PFSK-1 (cell line): Measurements from ENCODE around the gene ZNF417.

Source experiments
- FOXP2 ChIP-seq: optimal IDR thresholded peaks from 2 replicates; pipeline ENCODE3; 2011; ENCODE audit warnings: borderline replicate concordance, control low read depth, inconsistent platforms; ENCODE audit not compliant: insufficient read depth; ENCODE audit errors: extremely low read length, extremely low read depth
- POLR2AphosphoS5 ChIP-seq: IDR thresholded peaks from 2 replicates; pipeline ENCODE4 v1.6.1; 2012; ENCODE audit warnings: low read depth, mild to moderate bottlenecking, control low read depth, low read length, moderate library complexity
- SIN3A ChIP-seq: IDR thresholded peaks from 2 replicates; pipeline ENCODE4 v1.6.1; 2012; ENCODE audit warnings: mild to moderate bottlenecking, low read length, moderate library complexity, borderline replicate concordance; ENCODE audit not compliant: insufficient read depth
- TAF1 ChIP-seq: IDR thresholded peaks from 2 replicates; pipeline ENCODE4 v1.6.1; 2012; ENCODE audit warnings: low read length, control low read depth, borderline replicate concordance; ENCODE audit not compliant: insufficient read depth
- TF ChIP-seq, protein P1 (sequence below), 2 experiments: IDR thresholded peaks; 2 replicates each; pipeline versions ENCODE4 v1.6.1 to v1.8.0; 2011 to 2012; ENCODE audit warnings: low read depth in 2 of 2, low read length in 2 of 2, control low read depth in 1 of 2, inconsistent platforms in 1 of 2, mild to moderate bottlenecking in 1 of 2, moderate library complexity in 1 of 2; ENCODE audit not compliant: insufficient read depth in 1 of 2

Gene ZNF417

DNA sequence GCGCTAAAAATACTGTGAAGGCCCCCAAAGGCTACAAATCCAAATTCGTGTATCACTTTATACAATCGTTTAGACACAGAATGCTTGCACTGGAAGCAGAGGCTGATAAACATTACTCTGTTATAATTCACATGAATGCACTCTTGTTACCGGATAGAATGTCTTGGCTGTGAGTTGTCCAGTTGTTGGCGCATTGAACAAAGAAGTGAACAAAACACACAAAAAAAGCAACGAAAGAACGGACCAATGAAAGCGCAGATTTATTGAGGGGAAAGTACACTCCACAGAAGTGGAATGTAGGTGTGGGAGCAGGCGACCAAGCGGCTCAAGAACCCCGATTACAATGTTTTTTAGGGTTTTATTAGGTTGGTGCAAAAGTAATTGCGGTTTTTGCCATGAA is 19.3 kb upstream of the ZNF417 start:
- TF ChIP-seq POLR2AphosphoS5 (no peak), TAF1 (no peak)
- TF ChIP-seq, protein P1, sequence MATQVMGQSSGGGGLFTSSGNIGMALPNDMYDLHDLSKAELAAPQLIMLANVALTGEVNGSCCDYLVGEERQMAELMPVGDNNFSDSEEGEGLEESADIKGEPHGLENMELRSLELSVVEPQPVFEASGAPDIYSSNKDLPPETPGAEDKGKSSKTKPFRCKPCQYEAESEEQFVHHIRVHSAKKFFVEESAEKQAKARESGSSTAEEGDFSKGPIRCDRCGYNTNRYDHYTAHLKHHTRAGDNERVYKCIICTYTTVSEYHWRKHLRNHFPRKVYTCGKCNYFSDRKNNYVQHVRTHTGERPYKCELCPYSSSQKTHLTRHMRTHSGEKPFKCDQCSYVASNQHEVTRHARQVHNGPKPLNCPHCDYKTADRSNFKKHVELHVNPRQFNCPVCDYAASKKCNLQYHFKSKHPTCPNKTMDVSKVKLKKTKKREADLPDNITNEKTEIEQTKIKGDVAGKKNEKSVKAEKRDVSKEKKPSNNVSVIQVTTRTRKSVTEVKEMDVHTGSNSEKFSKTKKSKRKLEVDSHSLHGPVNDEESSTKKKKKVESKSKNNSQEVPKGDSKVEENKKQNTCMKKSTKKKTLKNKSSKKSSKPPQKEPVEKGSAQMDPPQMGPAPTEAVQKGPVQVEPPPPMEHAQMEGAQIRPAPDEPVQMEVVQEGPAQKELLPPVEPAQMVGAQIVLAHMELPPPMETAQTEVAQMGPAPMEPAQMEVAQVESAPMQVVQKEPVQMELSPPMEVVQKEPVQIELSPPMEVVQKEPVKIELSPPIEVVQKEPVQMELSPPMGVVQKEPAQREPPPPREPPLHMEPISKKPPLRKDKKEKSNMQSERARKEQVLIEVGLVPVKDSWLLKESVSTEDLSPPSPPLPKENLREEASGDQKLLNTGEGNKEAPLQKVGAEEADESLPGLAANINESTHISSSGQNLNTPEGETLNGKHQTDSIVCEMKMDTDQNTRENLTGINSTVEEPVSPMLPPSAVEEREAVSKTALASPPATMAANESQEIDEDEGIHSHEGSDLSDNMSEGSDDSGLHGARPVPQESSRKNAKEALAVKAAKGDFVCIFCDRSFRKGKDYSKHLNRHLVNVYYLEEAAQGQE (IDR thresholded peaks at IDR 0.05; ENCODE audit: insufficient read depth in 1 of 2, low read depth in 2 of 2, low read length in 2 of 2), result no peak

DNA sequence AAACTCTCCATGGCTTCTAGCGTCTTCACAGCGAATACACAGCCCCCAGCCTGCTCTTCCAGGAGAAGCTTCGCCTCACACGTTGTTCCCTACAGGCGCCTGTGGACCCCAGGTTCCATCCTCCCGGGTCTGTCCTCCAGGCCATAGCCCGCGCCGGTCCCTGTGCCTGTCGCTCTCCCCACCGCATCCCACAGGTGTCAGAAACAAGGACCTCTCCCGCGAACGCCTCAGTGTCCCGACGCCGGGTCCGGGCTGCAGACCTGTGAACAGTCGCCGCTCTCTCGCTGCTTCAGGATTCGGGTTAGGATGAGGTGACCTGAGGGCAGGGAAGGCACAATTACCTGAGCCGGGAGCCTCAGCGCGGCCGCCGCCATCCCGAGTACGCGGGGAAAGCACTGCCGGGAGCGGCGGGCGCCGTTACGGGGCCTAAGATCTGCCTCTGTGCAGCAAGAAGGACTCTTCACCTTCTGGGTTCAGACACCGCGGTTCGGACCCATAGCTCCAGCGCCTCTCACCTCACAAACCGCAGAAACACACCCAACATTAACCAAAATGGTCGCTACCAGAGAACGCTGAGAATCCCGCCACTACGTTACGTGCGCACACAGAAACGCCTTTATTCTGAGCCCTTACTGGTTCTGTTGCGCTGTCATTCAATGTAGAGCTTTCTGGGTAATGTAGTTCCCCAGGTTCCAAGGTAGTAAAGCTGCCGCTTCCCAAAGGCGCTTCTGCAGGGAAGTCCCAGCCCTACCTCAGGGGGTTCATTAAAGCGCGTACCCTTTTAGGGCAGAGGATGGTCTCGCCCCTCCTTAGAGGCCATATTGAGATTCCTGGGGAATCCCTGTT is 18.7 kb upstream of the ZNF417 start, which contains the start of gene ZNF418:
Gene ZNF418 (minus strand): TSS at position 583 of the 846 bp plus-strand sequence. CDS start 1,580 bp downstream, outside the sequence.
- TF ChIP-seq, protein P1 (IDR thresholded peaks at IDR 0.05; ENCODE audit: insufficient read depth in 1 of 2, low read depth in 2 of 2, low read length in 2 of 2), result no peak
- TF ChIP-seq SIN3A (peak; percentile 31; the same call in 1 of the 2 replicates), FOXP2 (no peak), POLR2AphosphoS5 (peak; percentile 81), TAF1 (0 out of 2 replicates have a peak, but pooled peaks have one; percentile 28)

DNA sequence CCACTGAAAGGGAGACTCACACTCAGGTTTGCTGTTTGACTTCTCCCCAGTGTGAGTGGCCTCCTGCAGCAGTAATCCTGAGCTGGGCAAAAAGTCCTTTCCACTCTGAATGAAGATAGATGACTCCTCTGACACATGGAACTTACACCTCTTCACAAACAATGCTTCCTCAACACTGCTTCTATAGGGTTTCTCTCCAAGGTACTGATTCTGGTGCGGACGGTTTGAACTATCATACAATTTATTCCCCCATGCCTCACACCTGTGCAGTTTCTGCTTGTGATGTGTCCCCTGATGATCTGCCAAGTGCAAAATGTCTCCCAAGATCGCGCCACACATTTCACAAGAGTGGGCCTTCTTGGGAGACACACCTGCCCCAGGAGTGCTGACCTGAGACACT is 11.2 kb upstream of the ZNF417 start:
- no peak for TF ChIP-seq POLR2AphosphoS5
- no peak for TF ChIP-seq FOXP2
- TF ChIP-seq SIN3A, result no peak
- TF ChIP-seq, protein P1 (IDR thresholded peaks at IDR 0.05; ENCODE audit: insufficient read depth in 1 of 2, low read depth in 2 of 2, low read length in 2 of 2), result 0 out of 4 replicates have a peak, but pooled peaks of 1 of the 2 experiments have one; percentile 39
- no peak for TF ChIP-seq TAF1

DNA sequence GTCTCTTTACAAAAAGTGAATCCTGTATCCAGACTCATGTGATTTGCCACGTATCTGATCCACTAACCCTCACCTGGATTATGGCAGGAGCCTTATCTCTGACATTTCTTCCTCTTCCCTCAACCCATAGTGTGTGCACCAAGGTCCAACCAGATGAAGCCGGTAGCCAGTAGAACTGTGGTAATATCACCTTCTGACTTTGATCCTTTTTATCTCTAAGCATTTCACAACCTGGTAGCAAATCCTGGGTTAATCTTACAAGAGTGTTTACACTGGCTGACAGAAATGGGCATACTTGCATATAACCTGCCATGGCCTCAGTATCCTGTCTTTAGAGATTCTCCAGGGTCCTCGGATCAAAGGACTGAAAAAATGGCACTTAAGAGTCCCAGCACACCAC is 1.9 kb downstream of the ZNF417 start:
- no peak for TF ChIP-seq POLR2AphosphoS5
- TF ChIP-seq, protein P1 (IDR thresholded peaks at IDR 0.05; ENCODE audit: insufficient read depth in 1 of 2, low read depth in 2 of 2, low read length in 2 of 2), result no peak
- no peak for TF ChIP-seq TAF1
- no peak for TF ChIP-seq FOXP2
